CD14-positive monocyte (primary cell): ENCODE results near the gene CPNE8. TPM values are rescaled to one million over a fixed set of nuclear protein-coding genes. Genes with fewer than 3 reads are reported as not detected.
A peak's percentile ranks its signal among the peaks of the same experiment; 100 is the strongest.

Experiments
- DNase-seq, 3 donors: peaks; one replicate each; pipeline ENCODE4 v3.0.0-alpha.2; 2011 to 2022
- H2AFZ ChIP-seq: 2 replicates; pipeline ENCODE4 v1.6.0; 2012; ENCODE audit warnings: mild to moderate bottlenecking, low read depth, low read length, inconsistent platforms; ENCODE audit not compliant: insufficient read depth, poor library complexity, severe bottlenecking
- H3K27ac ChIP-seq, 2 donors: 1 replicate in 1 of 2; 2 replicates in 1 of 2; pipeline ENCODE4 v1.5.1; 2012 to 2013; ENCODE audit warnings: low read length in 2 of 2, control low read depth in 1 of 2, inconsistent platforms in 1 of 2, low read depth in 1 of 2, mild to moderate bottlenecking in 1 of 2
- H3K27me3 ChIP-seq, 2 donors: one replicate each; pipeline versions ENCODE4 v1.6.0 to v1.6.1; 2011 to 2013; ENCODE audit warnings: low read length in 2 of 2; ENCODE audit not compliant: control insufficient read depth in 2 of 2, insufficient read depth in 2 of 2
- H3K36me3 ChIP-seq, 2 donors: replicated peaks in 1 of 2; 1 replicate in 1 of 2; 2 replicates in 1 of 2; pipeline versions ENCODE4 v1.5.1 to v1.6.1; 2012 to 2013; ENCODE audit warnings: low read length in 2 of 2, control low read depth in 1 of 2, inconsistent platforms in 1 of 2, mild to moderate bottlenecking in 1 of 2; ENCODE audit not compliant: insufficient read depth in 2 of 2, control insufficient read depth in 1 of 2
- H3K4me1 ChIP-seq, 2 donors: 1 replicate in 1 of 2; 2 replicates in 1 of 2; pipeline versions ENCODE4 v1.5.1 to v1.6.1; 2012 to 2013; ENCODE audit warnings: low read length in 2 of 2, control low read depth in 1 of 2, inconsistent platforms in 1 of 2, mild to moderate bottlenecking in 1 of 2, moderate library complexity in 1 of 2; ENCODE audit not compliant: insufficient read depth in 2 of 2, control insufficient read depth in 1 of 2
- H3K4me2 ChIP-seq: replicated peaks from 2 replicates; pipeline ENCODE3; 2012; ENCODE audit warnings: low read length, moderate library complexity, mild to moderate bottlenecking; ENCODE audit not compliant: poor library complexity, severe bottlenecking; ENCODE audit errors: extremely low read depth
- H3K4me3 ChIP-seq, 3 experiments: fragments of 200-600 bp in 1 of 3; sonication (generic) in 1 of 3; replicated peaks in 1 of 3; 1 replicate in 2 of 3; 2 replicates in 1 of 3; pipeline ENCODE4 v1.5.1; 2011 to 2013; ENCODE audit warnings: low read length in 3 of 3, mild to moderate bottlenecking in 3 of 3, control low read depth in 2 of 3, low read depth in 2 of 3, inconsistent platforms in 1 of 3, moderate library complexity in 1 of 3
- H3K79me2 ChIP-seq: 2 replicates; pipeline ENCODE4 v1.6.0; 2012; ENCODE audit warnings: mild to moderate bottlenecking, control low read depth, inconsistent platforms, low read length, moderate library complexity; ENCODE audit not compliant: insufficient read depth
- H3K9ac ChIP-seq: 2 replicates; pipeline ENCODE4 v1.6.0; 2017; ENCODE audit warnings: low read length, mild to moderate bottlenecking; ENCODE audit not compliant: insufficient read depth, poor library complexity, severe bottlenecking
- H3K9me3 ChIP-seq, 2 donors: replicated peaks in 1 of 2; 1 replicate in 1 of 2; 2 replicates in 1 of 2; pipeline versions ENCODE4 v1.5.1 to v1.6.1; 2012 to 2013; ENCODE audit warnings: low read length in 2 of 2, control low read depth in 1 of 2; ENCODE audit not compliant: control insufficient read depth in 1 of 2, insufficient read depth in 1 of 2
- H4K20me1 ChIP-seq: 2 replicates; pipeline ENCODE4 v1.6.0; 2012; ENCODE audit warnings: mild to moderate bottlenecking, low read length, control low read depth, moderate library complexity; ENCODE audit not compliant: insufficient read depth
- H3K27ac Mint-ChIP-seq, 7 donors: one replicate each; pipeline ENCODE4 v1.8.0; 2020; ENCODE audit warnings: mild to moderate bottlenecking in 7 of 7, mixed read lengths in 7 of 7, moderate library complexity in 6 of 7, inconsistent platforms in 2 of 7
- H3K27me3 Mint-ChIP-seq, 3 donors: one replicate each; pipeline ENCODE4 v1.8.0; 2021 to 2022; ENCODE audit warnings: low read depth in 3 of 3, mild to moderate bottlenecking in 3 of 3, mixed read lengths in 3 of 3, moderate library complexity in 3 of 3, inconsistent platforms in 1 of 3
- H3K36me3 Mint-ChIP-seq, 2 donors: one replicate each; pipeline ENCODE4 v1.8.0; 2020; ENCODE audit warnings: mixed read lengths in 2 of 2, inconsistent platforms in 1 of 2, mild to moderate bottlenecking in 1 of 2
- H3K4me1 Mint-ChIP-seq: one replicate; pipeline ENCODE4 v1.8.0; 2020; ENCODE audit warnings: mild to moderate bottlenecking, mixed read lengths
- H3K4me3 Mint-ChIP-seq, 2 donors: one replicate each; pipeline ENCODE4 v1.8.0; 2020; ENCODE audit warnings: mild to moderate bottlenecking in 2 of 2, mixed read lengths in 2 of 2, moderate library complexity in 1 of 2
- H3K9me3 Mint-ChIP-seq, 7 donors: one replicate each; pipeline ENCODE4 v1.8.0; 2020 to 2022; ENCODE audit warnings: mixed read lengths in 7 of 7, mild to moderate bottlenecking in 6 of 7, moderate library complexity in 6 of 7, inconsistent platforms in 2 of 7
- CTCF ChIP-seq: fragments of 200-600 bp; IDR thresholded peaks from one replicate; pipeline ENCODE4 v1.8.0; 2022; ENCODE audit warnings: antibody characterized with exemption, mild to moderate bottlenecking
- WGBS: methylation state at CpG from one replicate; pipeline ENCODE4 v1.1.5; 2013; ENCODE audit warnings: missing lambda C conversion rate; ENCODE audit not compliant: insufficient coverage; 5-methylcytosine and 5-hydroxymethylcytosine counted together
- intact Hi-C, 2 donors: fragments of 100-400 bp; cut with micrococcal nuclease; formaldehyde crosslinking; loops; one replicate each; pipeline versions ENCODE4 v1.15.0 to v1.15.1; 2023
- polyA plus RNA-seq, 3 donors: library from polyadenylated mRNA; depleted of rRNA in 1 of 3; unstranded in 2 of 3; stranded (reverse) in 1 of 3; fragments of 300-500 nt in 2 of 3; fragments of >200 nt in 1 of 3; fragmentation: Illumina TruSeq in 2 of 3; gene quantifications; 1 replicate in 2 of 3; 2 replicates in 1 of 3; pipeline ENCODE4 v1.2.3, GENCODE V29; 2012 to 2021

The CPNE8 gene
- polyA plus RNA-seq, 3 donors, result 15.2 to 22.5 (median 19.0) TPM

GRCh38 chr12:38872156-38872555 lies 33.2 kb downstream of the CPNE8 start:
- no peak overlapping the region for H3K4me3 ChIP-seq
- H3K36me3 ChIP-seq, result peaks cover 0 to 31% of the 10 kb centered on the region in 2 donors
- no peak for DNase-seq
- peak overlapping the region; percentile 26 for H3K4me2 ChIP-seq
- intact Hi-C loops, result no loop called here
- Mint-ChIP-seq H3K27ac (peak overlapping the region in 5 of 7 donors; percentile 14 to 86 (median 73)), H3K4me1 (peaks cover 31% of the 10 kb centered on the region), H3K27me3 (no peaks in the 10 kb centered on the region), H3K9me3 (peaks cover 0 to 1% (median 0%) of the 10 kb centered on the region in 7 donors), H3K36me3 (peaks cover 21 to 24% of the 10 kb centered on the region in 2 donors), H3K4me3 (no peak overlapping the region)
- H3K27me3 ChIP-seq, result no peaks in the 10 kb centered on the region
- H2AFZ ChIP-seq, result no peak overlapping the region
- no peak overlapping the region for H3K9ac ChIP-seq
- H3K4me1 ChIP-seq, result peaks cover 6 to 20% of the 10 kb centered on the region in 2 donors
- H3K27ac ChIP-seq, result peak overlapping the region in 1 of 2 donors; percentile 66
- peaks cover 48% of the 10 kb centered on the region for H4K20me1 ChIP-seq
- no peaks in the 10 kb centered on the region for H3K9me3 ChIP-seq
- no peak for TF ChIP-seq CTCF
- peaks cover 72% of the 10 kb centered on the region for H3K79me2 ChIP-seq
- whole genome bisulfite sequencing, result no CpG with 5 or more reads among the region's 2 CpGs

GRCh38 chr12:38869036-38869435 lies 36.4 kb downstream of the CPNE8 start:
- H3K4me3 ChIP-seq, result no peak overlapping the region
- H3K9me3 ChIP-seq, result no peaks in the 10 kb centered on the region
- H3K4me1 Mint-ChIP-seq, result peaks cover 28% of the 10 kb centered on the region
- peaks cover 0 to 1% (median 0%) of the 10 kb centered on the region in 7 donors for H3K9me3 Mint-ChIP-seq
- H3K36me3 ChIP-seq, result peaks cover 0 to 31% of the 10 kb centered on the region in 2 donors
- no peak for DNase-seq
- no peak overlapping the region for H3K27ac Mint-ChIP-seq
- no peak overlapping the region for H3K4me3 Mint-ChIP-seq
- peaks cover 6 to 20% of the 10 kb centered on the region in 2 donors for H3K4me1 ChIP-seq
- H3K27ac ChIP-seq, result no peak overlapping the region
- TF ChIP-seq CTCF, result no peak
- H3K79me2 ChIP-seq, result peaks cover 60% of the 10 kb centered on the region
- no peak overlapping the region for H2AFZ ChIP-seq
- H4K20me1 ChIP-seq, result peaks cover 44% of the 10 kb centered on the region
- intact Hi-C loops, result no loop called here
- peaks cover 27 to 28% of the 10 kb centered on the region in 2 donors for H3K36me3 Mint-ChIP-seq
- H3K4me2 ChIP-seq, result no peak overlapping the region
- no peaks in the 10 kb centered on the region for H3K27me3 ChIP-seq
- no peaks in the 10 kb centered on the region for H3K27me3 Mint-ChIP-seq
- H3K9ac ChIP-seq, result no peak overlapping the region
